AG09309 (cell line): Measurements from ENCODE around the gene ALOX12.
"Not testable (repeated sequence)": the region's sequence is repeated elsewhere in the genome, so short reads cannot be mapped to it uniquely, and the experiment has no call there.

Source experiments
- DNase-seq: peaks from one replicate; pipeline ENCODE4 v3.0.0-alpha.2; 2010; ENCODE audit warnings: low read depth
- H3K4me3 ChIP-seq: 2 replicates; pipeline ENCODE4 v1.5.1; 2011; ENCODE audit warnings: mild to moderate bottlenecking, low read depth, low read length, moderate library complexity; ENCODE audit not compliant: control insufficient read depth
- CTCF ChIP-seq: IDR thresholded peaks from 2 replicates; pipeline ENCODE4 v1.5.1; 2011; ENCODE audit warnings: mild to moderate bottlenecking, low read depth, low read length, inconsistent platforms; ENCODE audit not compliant: insufficient read depth, control insufficient read depth; ENCODE audit errors: missing control alignments

ALOX12 gene

GRCh38 chr17:6959700-6960099, 36.1 kb upstream of the ALOX12 start:
- H3K4me3 ChIP-seq = no peak overlapping the region
- no peak for TF ChIP-seq CTCF
- DNase-seq = no peak

- TF ChIP-seq CTCF = no peak
- H3K4me3 ChIP-seq = no peak overlapping the region
- DNase-seq = no peak
Observed at GRCh38 chr17:6969323-6969726, 26.5 kb upstream of the ALOX12 start.

- no peak overlapping the region for H3K4me3 ChIP-seq
- no peak for DNase-seq
- TF ChIP-seq CTCF = no peak
Observed at GRCh38 chr17:6970992-6971391, 24.9 kb upstream of the ALOX12 start.

GRCh38 chr17:6979440-6979839, 16.4 kb upstream of the ALOX12 start:
- DNase-seq, H3K4me3 ChIP-seq: not testable (repeated sequence)

GRCh38 chr17:6981426-6981825, 14.4 kb upstream of the ALOX12 start:
- DNase-seq = no peak
- no peak overlapping the region for H3K4me3 ChIP-seq
- no peak for TF ChIP-seq CTCF

- TF ChIP-seq CTCF = no peak
- H3K4me3 ChIP-seq = no peak overlapping the region
- DNase-seq = no peak
Observed at GRCh38 chr17:6985266-6985665, 10.6 kb upstream of the ALOX12 start.

GRCh38 chr17:6986676-6987075, 9.2 kb upstream of the ALOX12 start:
- DNase-seq = no peak
- TF ChIP-seq CTCF = no peak
- H3K4me3 ChIP-seq = no peak overlapping the region

GRCh38 chr17:6989779-6990178, 6.1 kb upstream of the ALOX12 start:
- H3K4me3 ChIP-seq = no peak overlapping the region
- DNase-seq = no peak
- TF ChIP-seq CTCF = no peak

- not testable (repeated sequence) for DNase-seq, H3K4me3 ChIP-seq
Observed at GRCh38 chr17:6993613-6994056, 2.2 kb upstream of the ALOX12 start.
